ENCODE data around the gene ZNF497.

- TF ChIP-seq POLR2AphosphoS5 (IDR thresholded peaks at IDR 0.05; ENCODE audit: low read depth, low read length), result no peak
- TF ChIP-seq POLR2A (IDR thresholded peaks at IDR 0.05; ENCODE audit: control extremely low read depth in 1 of 2, low read depth in 2 of 2, low read length in 2 of 2), result no peak
Observed at GRCh38 chr19:58380037-58380661, 17.6 kb upstream of the ZNF497 start.

Measured in H1 (cell line).